H9 (cell line): Measurements from ENCODE around the gene POU6F2. TPM values are rescaled to one million over a fixed set of nuclear protein-coding genes. Genes with fewer than 3 reads are reported as not detected.
"Not testable (repeated sequence)": the region's sequence is repeated elsewhere in the genome, so short reads cannot be mapped to it uniquely, and the experiment has no call there.

Source experiments
- DNase-seq: peaks from one replicate; pipeline ENCODE4 v3.0.0-alpha.2; 2017
- H2AFZ ChIP-seq: one replicate; pipeline ENCODE4 v1.6.1; 2013; ENCODE audit warnings: mild to moderate bottlenecking, low read length, control low read depth, moderate library complexity
- H2AK5ac ChIP-seq: 2 replicates; pipeline ENCODE4 v1.6.1; 2013; ENCODE audit warnings: low read length, control low read depth, mixed read lengths; ENCODE audit not compliant: insufficient read length
- H2BK120ac ChIP-seq: one replicate; pipeline ENCODE4 v1.6.1; 2013; ENCODE audit warnings: low read depth, mild to moderate bottlenecking, low read length, control low read depth, inconsistent platforms; ENCODE audit not compliant: poor library complexity, severe bottlenecking
- H2BK12ac ChIP-seq: 2 replicates; pipeline ENCODE4 v1.6.1; 2013; ENCODE audit warnings: low read length, control low read depth, mixed read lengths, low read depth; ENCODE audit not compliant: insufficient read length
- H2BK15ac ChIP-seq: 2 replicates; pipeline ENCODE4 v1.6.1; 2013; ENCODE audit warnings: low read depth, low read length, control low read depth
- H2BK20ac ChIP-seq: one replicate; pipeline ENCODE4 v1.6.1; 2013; ENCODE audit warnings: low read depth, mild to moderate bottlenecking, low read length, control low read depth, inconsistent platforms; ENCODE audit not compliant: poor library complexity, severe bottlenecking
- H2BK5ac ChIP-seq: 2 replicates; pipeline ENCODE4 v1.6.1; 2013; ENCODE audit warnings: low read length, control low read depth, mixed read lengths; ENCODE audit not compliant: insufficient read length
- H3K14ac ChIP-seq: 2 replicates; pipeline ENCODE4 v1.6.1; 2013; ENCODE audit warnings: low read length, control low read depth; ENCODE audit not compliant: insufficient read depth
- H3K18ac ChIP-seq: 2 replicates; pipeline ENCODE4 v1.6.1; 2013; ENCODE audit warnings: low read depth, mild to moderate bottlenecking, mixed read lengths, low read length, control low read depth; ENCODE audit not compliant: insufficient read length
- H3K23ac ChIP-seq: 2 replicates; pipeline ENCODE4 v1.6.1; 2013; ENCODE audit warnings: low read length, control low read depth, mixed read lengths, low read depth; ENCODE audit not compliant: insufficient read length
- H3K23me2 ChIP-seq: 2 replicates; pipeline ENCODE4 v1.6.1; 2013; ENCODE audit warnings: low read depth, mild to moderate bottlenecking, mixed read lengths, low read length, control low read depth; ENCODE audit not compliant: insufficient read length, poor library complexity, severe bottlenecking
- H3K27ac ChIP-seq: 2 replicates; pipeline ENCODE4 v1.5.1; 2013; ENCODE audit warnings: low read length, control low read depth, mixed read lengths, low read depth; ENCODE audit not compliant: insufficient read length
- H3K27me3 ChIP-seq: 2 replicates; pipeline ENCODE4 v1.6.1; 2013; ENCODE audit warnings: low read length, control low read depth, inconsistent platforms; ENCODE audit not compliant: insufficient read depth
- H3K4ac ChIP-seq: 2 replicates; pipeline ENCODE4 v1.6.1; 2013; ENCODE audit warnings: low read depth, mild to moderate bottlenecking, control low read depth, inconsistent platforms, low read length, moderate library complexity
- H3K4me1 ChIP-seq: 2 replicates; pipeline ENCODE4 v1.6.1; 2013; ENCODE audit warnings: low read length, control low read depth, inconsistent platforms; ENCODE audit not compliant: insufficient read depth
- H3K4me2 ChIP-seq: 2 replicates; pipeline ENCODE4 v1.6.1; 2013; ENCODE audit warnings: low read length, control low read depth, mixed read lengths; ENCODE audit not compliant: insufficient read length, insufficient read depth
- H3K56ac ChIP-seq: 2 replicates; pipeline ENCODE4 v1.6.1; 2013; ENCODE audit warnings: low read depth, mild to moderate bottlenecking, mixed read lengths, low read length, control low read depth; ENCODE audit not compliant: insufficient read length
- H3K79me1 ChIP-seq: 2 replicates; pipeline ENCODE4 v1.6.1; 2013; ENCODE audit warnings: low read depth, mild to moderate bottlenecking, moderate library complexity, low read length, control low read depth, inconsistent platforms; ENCODE audit not compliant: insufficient read depth, poor library complexity, severe bottlenecking
- H3K79me2 ChIP-seq: 2 replicates; pipeline ENCODE4 v1.6.1; 2013; ENCODE audit warnings: low read length, control low read depth, inconsistent platforms; ENCODE audit not compliant: insufficient read depth
- H3K9ac ChIP-seq: 2 replicates; pipeline ENCODE4 v1.6.1; 2013; ENCODE audit warnings: low read length, control low read depth, mixed read lengths; ENCODE audit not compliant: insufficient read length; ENCODE audit errors: extremely low read depth
- H3K9me3 ChIP-seq: one replicate; pipeline ENCODE4 v1.6.1; 2013; ENCODE audit warnings: low read depth, low read length, inconsistent platforms; ENCODE audit not compliant: control insufficient read depth
- H3T11ph ChIP-seq: one replicate; pipeline ENCODE4 v1.6.1; 2013; ENCODE audit warnings: mild to moderate bottlenecking, low read length, control low read depth, inconsistent platforms
- H4K20me1 ChIP-seq: one replicate; pipeline ENCODE4 v1.6.1; 2013; ENCODE audit not compliant: control insufficient read depth, insufficient read length, insufficient read depth
- H4K5ac ChIP-seq: 2 replicates; pipeline ENCODE4 v1.6.1; 2013; ENCODE audit warnings: low read depth, mild to moderate bottlenecking, mixed read lengths, low read length, control low read depth; ENCODE audit not compliant: insufficient read length
- H4K8ac ChIP-seq: replicated peaks from 2 replicates; pipeline ENCODE4 v1.6.1; 2013; ENCODE audit warnings: low read length, control low read depth, mixed read lengths, low read depth; ENCODE audit not compliant: insufficient read length
- H4K91ac ChIP-seq: 2 replicates; pipeline ENCODE4 v1.6.1; 2013; ENCODE audit warnings: low read depth, mild to moderate bottlenecking, moderate library complexity, mixed read lengths, low read length, control low read depth; ENCODE audit not compliant: insufficient read length
- H3K27ac Mint-ChIP-seq, 3 experiments: 2 replicates in 2 of 3; 3 replicates in 1 of 3; pipeline ENCODE4 v1.8.0; 2020 to 2021; ENCODE audit warnings: mixed read lengths in 3 of 3, mild to moderate bottlenecking in 1 of 3, moderate library complexity in 1 of 3
- H3K27me3 Mint-ChIP-seq: 2 replicates; pipeline ENCODE4 v1.8.0; 2021; ENCODE audit warnings: low read depth, mild to moderate bottlenecking, moderate library complexity, mixed read lengths
- H3K36me3 Mint-ChIP-seq, 3 experiments: 2 replicates in 2 of 3; 3 replicates in 1 of 3; pipeline ENCODE4 v1.8.0; 2020 to 2021; ENCODE audit warnings: low read depth in 3 of 3, mixed read lengths in 3 of 3; ENCODE audit not compliant: insufficient read depth in 1 of 3
- H3K4me1 Mint-ChIP-seq, 2 experiments: 2 replicates each; pipeline ENCODE4 v1.8.0; 2020; ENCODE audit warnings: mixed read lengths in 2 of 2
- H3K4me3 Mint-ChIP-seq, 2 experiments: 2 replicates in 1 of 2; 3 replicates in 1 of 2; pipeline ENCODE4 v1.8.0; 2020 to 2021; ENCODE audit warnings: mild to moderate bottlenecking in 2 of 2, mixed read lengths in 2 of 2, moderate library complexity in 1 of 2
- H3K9me3 Mint-ChIP-seq, 2 experiments: 2 replicates in 1 of 2; 3 replicates in 1 of 2; pipeline ENCODE4 v1.8.0; 2020; ENCODE audit warnings: mild to moderate bottlenecking in 2 of 2, mixed read lengths in 2 of 2, moderate library complexity in 1 of 2
- CTCF ChIP-seq: fragments of 200-600 bp; sonication (generic); conservative IDR thresholded peaks from 3 replicates; pipeline ENCODE4 v1.8.0; 2021; ENCODE audit warnings: antibody characterized with exemption, mild to moderate bottlenecking
- WGBS: extraction: QIAGEN DNeasy Blood & Tissue Kit; methylation state at CpG from one replicate; pipeline ENCODE4 v1.1.7; 2013; ENCODE audit warnings: missing lambda C conversion rate, low lambda C conversion rate, mixed read lengths; ENCODE audit not compliant: insufficient read length; ENCODE audit errors: extremely low coverage; 5-methylcytosine and 5-hydroxymethylcytosine counted together
- total RNA-seq: library from RNA; stranded (reverse); gene quantifications from 2 replicates; pipeline ENCODE4 v1.2.1, GENCODE V29; 2021

The POU6F2 gene
- total RNA-seq, 1 experiment from 2014 or later = 1.9 TPM

GRCh38 chr7:39375874-39376190, 398.1 kb downstream of the POU6F2 start:
- Histone ChIP-seq H3K9me3 (no peaks in the 10 kb centered on the region), H3K56ac (no peak overlapping the region), H3K4ac (no peak overlapping the region), H3K14ac (no peak overlapping the region), H3K4me2 (no peak overlapping the region), H2BK15ac (no peak overlapping the region), H3K18ac (no peak overlapping the region), H3K9ac (no peak overlapping the region), H4K5ac (no peak overlapping the region), H4K20me1 (no peaks in the 10 kb centered on the region), H2AFZ (no peak overlapping the region), H2AK5ac (no peak overlapping the region), H3K4me1 (no peaks in the 10 kb centered on the region), H3K27me3 (no peaks in the 10 kb centered on the region), H3K27ac (no peak overlapping the region), H2BK20ac (no peak overlapping the region), H2BK5ac (no peak overlapping the region), H4K8ac (no peak overlapping the region), H3K79me1 (no peaks in the 10 kb centered on the region), H3K23ac (no peak overlapping the region), H3K23me2 (no peaks in the 10 kb centered on the region), H4K91ac (no peak overlapping the region), H3K79me2 (no peaks in the 10 kb centered on the region), H3T11ph (no peak overlapping the region), H2BK12ac (no peak overlapping the region), H2BK120ac (no peak overlapping the region)
- peaks cover 0 to under 1% (median 0%) of the 10 kb centered on the region in 3 experiments; a peak in 2 of 7 replicates for H3K36me3 Mint-ChIP-seq
- H3K27me3 Mint-ChIP-seq = no peaks in the 10 kb centered on the region
- H3K4me3 Mint-ChIP-seq = no peak overlapping the region
- H3K9me3 Mint-ChIP-seq = peaks cover 0 to 4% of the 10 kb centered on the region in 2 experiments; a peak in 3 of 5 replicates
- DNase-seq = no peak
- no peak overlapping the region for H3K27ac Mint-ChIP-seq
- H3K4me1 Mint-ChIP-seq = peaks cover 4% of the 10 kb centered on the region in 2 experiments; a peak in 3 of 4 replicates
- no peak for TF ChIP-seq CTCF

GRCh38 chr7:39376881-39377280, 399.2 kb downstream of the POU6F2 start:
- not testable (repeated sequence) for H3K27me3 Mint-ChIP-seq, H3K4me1 ChIP-seq, H4K8ac ChIP-seq, H3K27me3 ChIP-seq, H3K9ac ChIP-seq, H3K27ac Mint-ChIP-seq, H2BK12ac ChIP-seq, H3K23ac ChIP-seq, H2BK120ac ChIP-seq, DNase-seq, H4K20me1 ChIP-seq, H3K14ac ChIP-seq, H3K4me3 Mint-ChIP-seq, H2AK5ac ChIP-seq, H3K27ac ChIP-seq, H3K4me1 Mint-ChIP-seq, H3K4me2 ChIP-seq, H2BK5ac ChIP-seq, H3K9me3 Mint-ChIP-seq, H3K4ac ChIP-seq, H4K5ac ChIP-seq, H3K9me3 ChIP-seq, H4K91ac ChIP-seq, H3K23me2 ChIP-seq, H2BK20ac ChIP-seq, H3K79me2 ChIP-seq, H3T11ph ChIP-seq, H3K36me3 Mint-ChIP-seq, H3K18ac ChIP-seq, H2AFZ ChIP-seq, H3K56ac ChIP-seq, H2BK15ac ChIP-seq, H3K79me1 ChIP-seq
- no CpG with 5 or more reads among the region's 5 CpGs for WGBS
